Choroid plexus epithelial cell (primary cell): ENCODE data around the gene S100A3.

Experiments used
- DNase-seq: peaks from one replicate; pipeline ENCODE4 v3.0.0-alpha.2; 2010; ENCODE audit warnings: low read depth
- H3K4me3 ChIP-seq: 2 replicates; pipeline ENCODE4 v1.5.1; 2011; ENCODE audit warnings: low read depth, mild to moderate bottlenecking, control low read depth, low read length, moderate library complexity
- CTCF ChIP-seq: conservative IDR thresholded peaks from 2 replicates; pipeline ENCODE4 v1.5.1; 2011; ENCODE audit warnings: low read depth, mild to moderate bottlenecking, control low read depth, inconsistent platforms, low read length, moderate library complexity

Gene S100A3

GRCh38 chr1:153561466-153561985, 12.5 kb upstream of the S100A3 start:
- DNase-seq, result no peak
- no peak overlapping the region for H3K4me3 ChIP-seq
- no peak for TF ChIP-seq CTCF

- no peak overlapping the region for H3K4me3 ChIP-seq
- no peak for DNase-seq
- no peak for TF ChIP-seq CTCF
These were observed 11.9 kb upstream of the S100A3 start for GRCh38 chr1:153560771-153561465.

GRCh38 chr1:153560241-153560640, 11.2 kb upstream of the S100A3 start:
- no peak for DNase-seq
- TF ChIP-seq CTCF, result no peak
- no peak overlapping the region for H3K4me3 ChIP-seq

GRCh38 chr1:153557877-153558276, 8.8 kb upstream of the S100A3 start:
- no peak overlapping the region for H3K4me3 ChIP-seq
- DNase-seq, result no peak
- TF ChIP-seq CTCF, result no peak

GRCh38 chr1:153556348-153556747, 7.3 kb upstream of the S100A3 start:
- TF ChIP-seq CTCF, result no peak
- no peak for DNase-seq

GRCh38 chr1:153553830-153554541, 4.9 kb upstream of the S100A3 start:
- no peak for DNase-seq
- TF ChIP-seq CTCF, result no peak

More at GRCh38 chr1:153556348-153556747, 7.3 kb upstream of the S100A3 start:
- no peak overlapping the region for H3K4me3 ChIP-seq

More at GRCh38 chr1:153553830-153554541, 4.9 kb upstream of the S100A3 start:
- H3K4me3 ChIP-seq, result no peak overlapping the region
